CD4-positive, alpha-beta T cell treated with Interferon alpha-2 for 1 hour (primary cell): ENCODE data around the gene ODAD4.
"Not testable (repeated sequence)": the region's sequence is repeated elsewhere in the genome, so short reads cannot be mapped to it uniquely, and the experiment has no call there.

Experiments used
- DNase-seq, 2 donors: peaks; one replicate each; pipeline ENCODE4 v3.0.0-alpha.2; 2020 to 2022

ODAD4 gene

GRCh38 chr17:42010266-42010680 lies 79.9 kb downstream of the ODAD4 start:
- peak in 1 of 2 donors; percentile 41 for DNase-seq

GRCh38 chr17:42010898-42011516 lies 80.6 kb downstream of the ODAD4 start:
- peak; percentile 18 to 29 for DNase-seq

DNA sequence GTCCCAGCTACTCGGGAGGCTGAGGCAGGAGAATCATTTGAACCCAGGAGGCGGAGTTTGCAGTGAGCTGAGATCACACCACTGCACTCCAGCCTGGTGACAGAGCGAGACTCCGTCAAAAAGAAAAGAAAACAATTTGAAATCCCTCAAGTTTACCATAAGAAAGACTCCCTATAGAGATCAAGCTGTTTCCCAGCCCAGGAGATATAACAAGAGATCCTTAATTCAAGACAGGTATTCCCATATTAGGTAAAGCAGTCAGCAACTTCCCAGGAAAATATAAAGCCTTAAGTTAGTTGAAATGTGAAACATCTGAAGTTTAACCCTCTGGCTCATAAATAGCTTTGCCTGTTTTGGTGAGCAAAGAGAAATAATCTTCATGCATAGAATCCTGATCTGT lies 81.9 kb downstream of the ODAD4 start:
- DNase-seq: not testable (repeated sequence)

DNA sequence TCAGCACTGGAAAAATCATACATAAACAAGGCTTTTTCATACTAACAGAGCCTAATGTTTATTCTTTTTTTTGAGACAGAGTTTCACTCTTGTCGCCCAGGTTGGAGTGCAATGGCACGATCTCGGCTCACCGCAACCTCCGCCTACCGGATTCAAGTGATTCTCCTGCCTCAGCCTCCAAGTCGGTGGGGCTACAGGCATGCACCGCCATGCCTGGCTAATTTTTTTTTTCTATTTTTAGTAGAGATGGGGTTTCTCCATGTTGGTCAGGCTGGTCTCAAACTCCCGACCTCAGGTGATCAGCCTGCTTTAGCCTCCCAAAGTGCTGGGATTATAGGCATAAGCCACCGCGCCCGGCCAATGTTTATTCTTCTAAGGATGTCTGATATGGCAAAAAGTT lies 83.3 kb downstream of the ODAD4 start:
- DNase-seq: not testable (repeated sequence)
